GM19455 (cell line): Measurements from ENCODE around the gene APBA2.
"Not testable (repeated sequence)": the region's sequence is repeated elsewhere in the genome, so short reads cannot be mapped to it uniquely, and the experiment has no call there.

Experiments
- ATAC-seq: cut with Tn5 transposase; IDR thresholded peaks from one replicate; pipeline ENCODE4 v1.9.1; 2021; ENCODE audit not compliant: unreplicated experiment

APBA2 gene

DNA sequence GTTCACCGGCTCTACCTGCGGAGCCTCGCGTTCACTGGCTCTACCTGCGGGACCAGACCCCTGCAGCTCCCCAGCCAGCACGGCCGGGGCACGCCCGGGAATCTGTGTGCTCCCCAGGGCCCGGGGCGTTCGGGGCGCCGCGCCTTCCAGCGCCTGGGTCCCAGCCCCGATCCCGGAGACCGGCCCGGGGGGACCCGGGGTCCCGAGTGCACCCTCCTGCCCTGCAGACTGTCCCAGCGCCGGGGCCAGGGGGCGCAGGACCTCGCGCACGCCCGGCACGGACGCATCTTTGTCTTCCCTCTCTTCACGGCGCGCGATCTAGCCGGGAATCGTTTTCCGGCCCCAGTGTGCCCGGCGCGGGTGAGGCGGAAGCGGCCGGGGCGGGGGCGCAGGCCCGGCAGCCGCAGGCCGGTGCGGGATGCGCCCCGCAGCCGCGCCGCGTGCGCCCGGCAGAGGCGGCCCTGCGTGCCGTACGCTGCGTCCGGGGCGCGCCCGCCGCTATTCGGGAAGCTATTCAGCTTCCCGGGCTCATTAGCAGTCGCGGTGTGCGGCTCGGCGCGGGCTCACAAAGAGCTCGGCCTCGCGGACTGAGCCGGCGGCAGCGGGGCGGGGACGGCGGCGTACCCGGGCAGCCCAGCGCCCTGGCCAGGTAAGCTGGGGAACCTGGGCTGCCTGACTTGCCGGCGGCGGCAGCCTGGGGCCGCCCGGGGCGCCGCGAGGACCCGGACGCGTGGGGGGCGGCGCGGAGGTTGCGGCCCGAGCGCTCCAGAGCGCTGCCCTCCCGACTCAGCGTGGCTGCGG is at the start of gene APBA2:
TSS of gene APBA2 (plus strand) at position 345 of the 801 bp plus-strand sequence. CDS start 167,911 bp downstream, outside the sequence.
- ATAC-seq: no peak

DNA sequence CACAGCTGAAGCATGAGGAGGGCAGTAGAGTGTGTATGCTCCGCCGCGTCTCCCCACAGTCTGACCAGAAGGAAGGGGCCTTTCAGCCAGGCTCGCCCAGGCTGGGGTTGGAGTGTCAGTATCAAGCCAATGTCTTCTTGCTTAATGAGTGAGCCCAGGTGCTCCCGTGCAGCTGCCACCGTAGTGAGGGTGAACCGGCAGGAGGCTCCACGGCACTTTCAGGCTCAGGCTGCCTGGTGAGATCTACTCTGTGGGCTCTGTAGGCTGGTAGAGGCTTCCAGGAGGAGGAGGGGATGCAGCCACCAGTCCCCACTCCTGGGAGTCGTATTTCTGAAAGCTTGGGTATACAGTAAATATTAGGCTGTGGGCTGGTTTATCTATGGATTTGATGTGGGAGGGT is 45.5 kb upstream of the APBA2 start:
- ATAC-seq: not testable (repeated sequence)

DNA sequence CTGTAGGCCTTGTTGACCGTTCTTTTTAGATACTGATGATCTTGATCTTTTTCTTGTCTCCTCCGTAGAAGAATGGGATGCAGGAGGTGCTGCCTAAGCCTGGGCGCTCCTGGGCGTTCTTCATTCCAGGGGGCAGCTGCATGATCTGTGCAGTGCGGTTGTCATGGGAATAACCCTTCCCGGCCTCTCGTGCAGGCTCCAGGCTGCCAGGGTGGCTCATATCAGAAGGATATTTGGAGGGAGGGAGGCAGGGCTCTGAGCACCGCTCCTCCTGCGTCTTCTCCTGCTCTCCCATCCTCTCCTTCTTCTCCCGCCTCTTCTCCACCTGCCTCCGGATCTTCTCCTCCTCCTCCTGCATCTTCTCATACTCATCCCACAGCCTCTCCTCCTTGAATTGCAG is 43.6 kb upstream of the APBA2 start:
- not testable (repeated sequence) for ATAC-seq

DNA sequence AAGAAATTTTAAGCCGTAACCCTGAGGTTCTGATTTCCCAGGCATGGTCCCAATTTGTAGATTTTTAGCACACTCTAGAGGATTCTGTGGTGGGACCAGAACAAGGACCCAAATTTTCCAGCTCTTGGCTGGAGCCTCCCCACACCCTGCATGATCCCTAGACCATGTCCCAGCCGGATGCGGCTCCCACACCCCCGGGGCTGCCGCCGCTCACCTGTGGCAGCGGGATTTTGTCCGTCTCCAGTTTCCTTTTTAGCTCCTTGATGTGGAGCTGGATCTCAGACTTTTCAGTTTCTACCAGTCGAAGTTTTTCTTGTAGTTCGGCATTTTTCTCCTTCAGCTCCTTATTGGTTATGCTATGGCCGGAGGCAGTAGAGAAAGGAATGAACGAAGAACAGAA is 42.3 kb upstream of the APBA2 start:
- not testable (repeated sequence) for ATAC-seq

DNA sequence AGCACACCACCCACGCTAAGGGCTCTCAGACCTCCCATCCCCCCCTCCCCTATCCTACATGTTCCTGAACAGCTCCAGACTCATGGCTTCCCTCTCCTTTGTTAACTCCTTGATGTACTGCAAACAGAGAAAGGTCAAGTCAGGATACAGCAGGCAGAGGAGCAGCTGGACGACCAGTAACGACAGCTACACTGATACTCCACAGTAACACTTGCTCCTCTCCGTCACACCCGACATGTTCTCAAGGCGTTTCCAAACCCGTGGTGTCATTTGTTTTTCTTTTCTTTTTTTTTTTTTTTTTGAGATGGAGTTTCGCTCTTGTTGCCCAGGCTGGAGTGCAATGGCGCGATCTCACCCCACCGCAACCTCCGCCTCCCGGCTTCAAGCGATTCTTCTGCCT is 41.6 kb upstream of the APBA2 start:
- not testable (repeated sequence) for ATAC-seq

DNA sequence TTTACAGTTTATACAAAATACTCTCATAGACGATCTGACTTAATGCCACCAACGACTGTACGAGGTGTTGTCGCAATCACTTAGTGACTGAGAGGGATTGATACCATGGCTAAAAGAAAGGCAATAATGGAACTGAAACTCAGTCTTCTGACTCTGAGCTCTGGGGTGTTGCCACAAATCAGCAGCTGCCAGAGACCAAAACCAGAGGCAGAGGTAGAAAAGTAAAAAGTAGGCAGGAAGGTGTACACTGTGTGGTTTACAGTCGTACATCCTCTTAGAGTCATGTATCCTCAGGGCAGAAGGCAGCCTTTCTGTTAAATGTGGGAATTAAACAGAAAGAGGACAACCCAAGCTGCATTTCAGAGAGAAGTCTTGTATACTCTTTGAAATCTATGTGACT is 38.5 kb upstream of the APBA2 start:
- ATAC-seq: not testable (repeated sequence)

DNA sequence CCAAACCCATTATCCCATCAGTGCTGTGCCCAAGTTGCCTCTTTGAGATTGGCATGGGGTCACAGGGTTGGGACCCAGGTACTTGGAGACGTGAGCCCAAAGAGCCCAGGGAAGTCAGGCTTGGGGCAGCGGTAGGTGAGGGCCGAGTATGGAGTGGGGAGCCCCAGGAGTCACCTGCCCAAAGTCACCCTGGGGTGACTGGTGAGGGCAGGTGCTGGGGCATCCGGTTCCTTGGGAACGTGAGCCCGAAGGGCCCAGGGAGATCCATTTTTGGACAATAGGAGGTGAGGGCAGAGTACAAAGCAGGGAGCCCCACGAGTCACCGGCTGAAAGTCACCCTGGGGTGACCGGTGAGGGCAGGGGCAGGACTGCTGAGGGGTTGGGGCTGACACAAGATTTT is 37.8 kb upstream of the APBA2 start:
- ATAC-seq: not testable (repeated sequence)

DNA sequence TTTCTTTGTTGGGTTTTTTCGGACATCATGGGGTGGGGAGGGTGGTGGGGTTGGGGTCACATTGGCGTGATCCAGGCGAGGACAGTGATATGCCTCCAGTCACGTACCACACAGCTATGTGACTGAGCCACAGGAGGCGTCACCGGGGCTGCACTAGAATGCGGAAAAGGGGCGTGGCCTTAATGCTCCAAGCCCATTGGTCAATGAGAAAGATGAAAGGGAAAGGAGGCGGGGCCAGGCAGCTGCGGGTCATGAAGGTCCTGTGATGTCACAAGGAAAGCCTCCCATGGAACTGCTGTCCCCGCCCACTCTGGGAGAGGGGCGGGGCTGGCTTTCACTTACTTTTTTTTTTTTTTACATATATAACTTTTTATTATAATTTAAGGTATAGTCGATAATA is 37.3 kb upstream of the APBA2 start, which contains the start of gene GOLGA6L7:
TSS of gene GOLGA6L7 (minus strand) at position 124 of the 400 bp plus-strand sequence. CDS start at position 29, 95 bp downstream.
- not testable (repeated sequence) for ATAC-seq

DNA sequence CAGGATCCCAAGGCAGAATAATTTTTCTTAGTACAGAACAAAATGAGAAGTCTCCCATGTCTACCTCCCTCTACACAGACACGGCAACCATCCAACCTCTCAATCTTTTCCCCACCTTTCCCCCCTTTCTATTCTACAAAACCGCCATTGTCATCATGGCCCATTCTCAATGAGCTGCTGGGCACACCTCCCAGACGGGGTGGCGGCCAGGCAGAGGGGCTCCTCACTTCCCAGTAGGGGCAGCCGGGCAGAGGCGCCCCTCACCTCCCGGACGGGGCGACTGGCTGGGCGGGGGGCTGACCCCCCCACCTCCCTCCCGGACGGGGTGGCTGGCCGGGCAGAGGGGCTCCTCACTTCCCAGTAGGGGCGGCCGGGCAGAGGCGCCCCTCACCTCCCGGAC is 36.5 kb upstream of the APBA2 start:
- ATAC-seq: not testable (repeated sequence)

DNA sequence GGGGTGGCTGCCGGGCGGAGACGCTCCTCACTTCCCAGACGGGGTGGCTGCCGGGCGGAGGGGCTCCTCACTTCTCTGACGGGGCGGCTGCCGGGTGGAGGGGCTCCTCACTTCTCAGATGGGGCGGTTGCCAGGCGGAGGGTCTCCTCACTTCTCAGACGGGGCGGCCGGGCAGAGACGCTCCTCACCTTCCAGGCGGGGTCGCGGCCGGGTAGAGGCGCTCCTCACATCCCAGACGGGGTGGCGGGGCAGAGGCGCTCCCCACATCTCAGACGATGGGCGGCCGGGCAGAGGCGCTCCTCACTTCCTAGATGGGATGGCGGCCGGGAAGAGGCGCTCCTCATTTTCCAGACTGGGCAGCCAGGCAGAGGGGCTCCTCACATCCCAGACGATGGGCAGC is 36.0 kb upstream of the APBA2 start:
- ATAC-seq: not testable (repeated sequence)

DNA sequence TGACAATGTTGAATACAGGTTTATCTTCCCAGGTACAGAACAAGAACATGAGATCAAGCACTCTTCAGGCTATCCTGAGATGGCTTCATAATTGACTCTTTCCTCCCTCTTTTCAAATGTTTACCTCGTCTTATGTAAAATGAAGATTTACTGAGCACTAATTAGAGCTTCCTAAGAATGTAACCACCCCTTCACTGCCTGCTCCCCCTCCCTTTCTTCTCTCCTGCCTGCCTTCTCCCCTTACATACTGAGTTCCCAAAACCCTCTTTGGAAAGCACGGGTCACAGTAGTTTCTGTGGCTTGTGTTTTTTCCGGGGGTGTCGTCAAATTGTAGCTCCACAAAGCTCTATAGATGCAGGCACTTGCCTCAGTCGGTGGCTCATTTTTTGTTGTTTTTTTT is 32.1 kb upstream of the APBA2 start:
- ATAC-seq: not testable (repeated sequence)

DNA sequence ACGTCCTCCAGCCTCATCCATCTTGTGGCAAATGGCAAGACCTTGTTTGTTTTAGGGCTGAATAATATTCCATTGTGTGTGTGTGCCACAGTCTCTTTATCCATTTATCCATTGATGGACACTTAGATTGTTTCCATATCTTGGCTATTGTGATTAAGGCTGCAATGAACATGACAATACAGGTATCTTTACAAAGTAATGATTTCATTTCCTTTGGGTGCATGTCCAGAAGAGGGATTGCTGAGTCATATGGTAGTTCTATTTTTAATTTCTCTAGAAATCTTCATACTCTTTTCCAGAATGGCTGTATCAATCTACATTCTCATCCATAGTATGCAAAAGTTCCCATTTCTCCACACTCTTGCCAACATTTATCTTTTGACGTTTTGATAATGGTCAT is 31.2 kb upstream of the APBA2 start:
- ATAC-seq: not testable (repeated sequence)

DNA sequence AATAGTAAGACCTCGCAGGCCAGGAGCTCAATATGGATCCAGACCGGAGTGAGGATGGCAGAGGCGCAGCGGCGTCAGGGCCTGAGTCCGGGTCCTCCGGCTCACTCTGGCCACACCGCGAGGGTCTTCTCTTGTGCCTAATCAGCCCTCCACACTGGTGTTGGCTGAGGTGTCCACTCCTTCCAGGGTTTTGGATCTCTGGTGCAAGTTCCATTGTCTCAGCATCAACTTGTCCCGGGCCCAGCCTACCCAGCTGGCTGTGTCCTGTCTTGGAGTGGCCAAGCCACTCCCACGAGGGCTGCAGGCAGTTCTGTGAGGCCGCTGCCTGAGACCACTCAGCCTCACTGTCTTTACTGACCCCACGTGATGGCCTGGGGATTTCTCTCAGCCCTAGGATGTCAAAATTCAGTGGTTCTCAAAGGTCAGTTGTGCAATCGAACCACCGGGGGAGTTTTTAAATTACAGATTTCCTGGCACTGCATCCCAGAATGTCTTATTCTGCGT is 24.7 kb upstream of the APBA2 start:
- ATAC-seq: no peak

DNA sequence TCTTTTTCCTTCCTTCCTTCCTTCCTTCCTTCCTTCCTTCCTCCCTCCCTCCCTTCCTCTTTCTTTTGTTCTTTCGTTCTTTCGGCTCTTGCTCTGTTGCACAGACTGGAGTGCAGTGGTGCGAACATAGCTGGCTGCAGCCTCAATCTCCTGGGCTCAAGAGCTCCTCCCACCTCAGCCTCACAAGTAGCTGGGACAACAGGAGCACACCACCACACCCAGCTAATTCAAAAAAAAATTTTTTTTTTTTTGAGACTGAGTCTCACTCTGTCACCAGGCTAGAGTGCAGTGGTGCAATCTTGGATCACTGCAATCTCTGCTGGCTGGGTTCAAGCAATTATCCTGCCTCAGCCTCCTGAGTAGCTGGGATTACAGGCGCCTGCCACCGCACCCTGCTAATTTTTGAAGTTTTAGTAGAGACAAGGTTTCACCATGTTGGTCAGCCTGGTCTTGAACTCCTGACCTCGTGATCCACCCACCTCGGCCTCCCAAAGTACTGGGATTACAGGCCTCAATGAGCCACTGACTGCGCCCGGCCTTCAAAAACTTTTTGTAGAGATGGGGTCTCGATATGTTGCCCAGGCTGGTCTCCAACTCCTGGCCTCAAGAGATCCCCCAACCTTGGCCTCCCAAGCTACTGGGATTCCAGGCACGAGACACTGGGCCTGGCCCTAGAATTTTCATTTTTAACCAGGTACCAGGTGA is 24.0 kb upstream of the APBA2 start:
- ATAC-seq: not testable (repeated sequence)

DNA sequence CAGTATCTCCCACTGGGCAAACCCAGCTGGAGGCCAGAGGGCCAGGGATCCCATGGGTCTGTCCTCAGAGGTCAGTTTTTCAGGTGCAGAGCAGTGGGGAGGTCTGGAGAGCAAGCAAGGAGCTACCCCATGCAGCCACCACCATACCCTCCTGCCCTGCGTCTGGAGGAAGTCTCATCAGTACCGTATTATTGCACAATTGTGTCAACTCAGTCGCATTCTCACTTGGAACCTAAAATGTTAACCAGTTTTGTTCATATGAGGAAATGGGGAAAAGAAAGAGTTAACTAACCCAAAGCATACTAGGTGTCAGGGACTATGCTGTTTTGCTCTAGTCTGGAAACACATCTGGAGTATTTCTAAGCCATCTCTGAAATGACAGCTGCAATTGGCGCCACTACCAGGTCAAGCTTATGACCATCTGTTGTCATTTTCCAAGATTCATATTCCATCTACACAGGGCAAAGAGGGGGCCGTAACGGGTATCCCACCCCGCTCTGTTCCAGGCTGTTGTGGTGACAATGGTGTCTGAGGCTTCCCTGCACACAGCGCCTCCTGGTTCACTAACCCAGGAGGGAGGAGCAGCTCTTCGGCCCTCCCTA is 16.9 kb upstream of the APBA2 start:
- no peak for ATAC-seq

DNA sequence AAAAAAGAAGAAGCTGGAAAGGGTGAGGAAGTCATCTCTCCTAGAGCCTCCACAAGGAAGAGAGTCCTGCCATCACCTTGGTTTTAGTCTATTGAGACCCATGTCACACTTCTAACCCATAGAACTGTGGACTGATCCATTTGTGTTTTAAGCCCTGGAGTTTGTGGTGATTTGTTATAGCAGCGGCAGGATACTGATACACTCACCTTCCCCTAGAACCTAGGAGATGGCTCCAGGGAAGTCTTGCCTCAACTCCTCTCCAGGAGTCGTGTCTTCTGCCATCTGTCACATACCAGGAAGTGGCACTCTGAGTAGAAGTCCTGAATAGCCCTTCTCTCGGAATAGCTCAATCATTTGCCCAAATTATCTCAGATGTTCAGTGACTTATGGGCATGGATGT is 14.6 kb upstream of the APBA2 start:
- no peak for ATAC-seq

DNA sequence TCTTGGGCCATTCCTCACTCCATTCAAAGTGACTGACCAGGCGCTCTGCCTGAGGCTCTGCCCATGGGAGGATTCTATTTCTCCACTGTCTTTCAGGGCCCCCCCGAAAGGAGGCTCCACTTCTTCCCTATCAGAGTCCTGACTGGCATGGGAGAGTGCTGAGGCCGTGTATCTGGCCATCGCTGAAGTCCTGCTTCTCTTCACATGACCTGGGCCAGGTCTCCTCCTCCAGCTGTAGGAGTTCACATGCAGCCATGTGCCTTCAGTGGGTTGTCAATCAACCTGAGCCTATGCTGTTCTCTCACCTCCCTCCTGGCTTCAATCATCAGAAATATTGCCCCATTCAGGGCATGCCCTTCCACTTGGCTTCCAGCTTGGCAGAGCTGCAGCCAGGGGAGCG is 12.8 kb upstream of the APBA2 start:
- ATAC-seq: no peak

DNA sequence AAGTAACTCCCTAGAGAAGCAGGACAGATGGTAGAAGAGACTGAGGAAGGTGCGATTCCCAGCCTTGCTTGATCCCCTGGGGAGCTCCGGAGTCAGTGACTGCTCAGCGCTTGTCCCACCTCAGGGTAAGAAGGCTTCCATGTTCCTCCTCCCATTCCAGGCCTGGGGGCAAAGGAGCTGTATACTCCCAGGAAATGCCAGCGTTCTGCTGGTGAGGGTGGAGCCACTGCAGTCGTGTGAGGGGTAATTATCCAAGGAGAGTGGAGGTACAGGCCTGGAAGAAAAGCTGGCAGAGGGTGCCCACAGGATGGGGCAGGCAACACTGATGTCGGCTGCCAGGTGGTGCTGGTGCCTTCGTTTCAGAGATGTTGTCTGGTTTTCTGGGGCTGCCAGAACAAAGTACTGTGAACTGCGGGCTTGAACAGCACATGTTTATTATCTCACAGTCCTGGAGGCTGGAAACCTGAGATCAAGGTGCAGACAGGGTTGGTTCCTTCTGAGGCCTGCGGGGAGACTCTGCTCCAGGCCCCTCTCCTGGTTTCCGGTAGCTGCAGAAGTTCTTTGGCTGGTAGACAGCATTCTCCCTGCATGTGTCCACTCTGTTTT is 12.1 kb upstream of the APBA2 start:
- ATAC-seq: no peak

DNA sequence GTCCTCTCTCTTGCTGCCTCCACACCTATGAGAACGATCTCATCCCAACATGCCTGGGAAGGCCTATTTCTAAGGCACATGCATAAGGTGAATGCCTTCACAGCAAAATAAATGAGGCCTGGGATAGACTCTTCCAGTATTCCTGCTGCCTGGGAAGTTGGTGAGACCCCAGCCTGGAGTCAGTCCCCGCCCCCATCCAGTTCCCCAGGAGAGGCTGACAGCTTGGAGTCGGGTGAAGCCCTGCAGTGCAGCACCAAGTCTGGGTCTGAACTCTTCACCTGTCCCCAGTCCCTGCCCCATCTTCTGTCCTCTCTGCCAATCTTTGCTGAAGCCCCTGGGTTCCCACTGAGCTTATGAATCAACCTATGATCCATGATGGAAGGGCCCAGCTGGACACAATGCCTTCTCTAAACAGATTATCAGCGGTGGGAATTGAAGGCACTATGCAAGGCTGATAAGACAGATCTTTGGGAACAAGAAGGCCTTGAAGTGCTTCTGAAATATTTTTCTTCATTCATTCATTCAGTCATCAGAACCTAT is 10.2 kb upstream of the APBA2 start:
- ATAC-seq: no peak

DNA sequence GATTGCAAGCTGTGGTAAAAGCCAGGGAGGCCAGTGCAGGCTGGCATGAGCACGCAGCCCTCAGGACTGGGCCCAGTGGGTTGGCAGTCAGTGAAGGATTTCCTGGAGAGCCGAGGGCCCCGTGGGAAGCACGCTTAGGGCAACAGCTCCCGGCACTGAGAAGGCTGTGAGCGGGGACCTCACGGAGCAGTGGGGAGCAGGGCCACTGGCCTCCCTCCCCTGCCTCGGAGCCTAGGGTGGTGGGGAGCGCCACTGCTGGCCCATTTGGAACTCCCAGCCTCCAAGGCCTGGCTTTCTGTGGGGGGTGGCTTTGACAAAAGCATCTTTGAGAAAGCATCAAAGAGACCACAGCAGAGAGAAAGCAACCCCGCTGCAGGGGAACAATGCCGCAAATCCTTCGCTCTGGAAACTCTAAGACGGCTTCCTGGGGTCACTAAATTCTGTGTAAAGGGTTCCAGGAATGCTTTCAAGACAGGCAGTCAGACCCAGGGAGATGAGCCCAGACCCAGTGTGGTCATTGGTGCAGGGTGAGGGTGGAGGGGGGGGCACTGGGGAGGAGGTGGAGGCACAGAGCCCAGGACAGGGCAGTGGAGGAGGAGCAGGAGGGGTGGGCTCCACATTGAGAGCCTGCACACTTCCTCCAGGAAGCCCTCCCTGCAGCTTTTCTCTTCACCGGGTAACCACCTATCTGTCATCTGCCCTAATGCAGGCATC is 9.5 kb upstream of the APBA2 start:
- ATAC-seq: no peak
